GM12878 (cell line): ENCODE measurements around the gene ZNF554.

Source experiments
- CTCF ChIP-seq, 3 experiments: IDR thresholded peaks in 2 of 3; conservative IDR thresholded peaks in 1 of 3; 2 replicates each; pipeline ENCODE4 v1.5.1; 2011; ENCODE audit warnings: low read depth in 3 of 3, low read length in 3 of 3, mild to moderate bottlenecking in 3 of 3, control low read depth in 2 of 3, moderate library complexity in 2 of 3, inconsistent platforms in 1 of 3, mixed read lengths in 1 of 3; ENCODE audit not compliant: control insufficient read depth in 2 of 3, insufficient read depth in 1 of 3; ENCODE audit errors: extremely low read depth in 1 of 3
- JUND ChIP-seq: IDR thresholded peaks from 2 replicates; pipeline ENCODE4 v1.6.1; 2012; ENCODE audit warnings: low read depth, mild to moderate bottlenecking, low read length, improper control_type of control experiment, moderate library complexity
- POLR2A ChIP-seq: IDR thresholded peaks from 2 replicates; pipeline ENCODE4 v1.6.1; 2011; ENCODE audit warnings: low read depth, mild to moderate bottlenecking, low read length
- SIX5 ChIP-seq: IDR thresholded peaks from 2 replicates; pipeline ENCODE4 v1.6.1; 2011; ENCODE audit warnings: mild to moderate bottlenecking, low read depth, low read length, moderate library complexity; ENCODE audit not compliant: severe bottlenecking
- USF1 ChIP-seq: IDR thresholded peaks from 2 replicates; pipeline ENCODE4 v1.6.1; 2011; ENCODE audit warnings: borderline replicate concordance, low read depth, mild to moderate bottlenecking, moderate library complexity, mixed read lengths, low read length; ENCODE audit not compliant: insufficient read depth; ENCODE audit errors: extremely low read length
- WRNIP1 ChIP-seq: IDR thresholded peaks from 2 replicates; pipeline ENCODE4 v1.6.1; 2011; ENCODE audit warnings: low read depth, low read length, improper control_type of control experiment, borderline replicate concordance

GRCh38 chr19:2774953-2775555 is 44.6 kb upstream of the ZNF554 start:
- TF ChIP-seq POLR2A (no peak), SIX5 (no peak), USF1 (no peak), WRNIP1 (no peak), CTCF (IDR thresholded peaks at IDR 0.05 in 2 of 3, conservative IDR thresholded peaks at IDR 0.05 in 1 of 3; ENCODE audit: control insufficient read depth in 2 of 3, extremely low read depth in 1 of 3, insufficient read depth in 1 of 3, low read depth in 3 of 3, low read length in 3 of 3) (no peak), JUND (no peak)
